ENCODE data around the gene NAV2. TPM values are rescaled to one million over a fixed set of nuclear protein-coding genes. Genes with fewer than 3 reads are reported as not detected.

The NAV2 gene
- polyA plus RNA-seq, 3 donors, result not detected

DNA sequence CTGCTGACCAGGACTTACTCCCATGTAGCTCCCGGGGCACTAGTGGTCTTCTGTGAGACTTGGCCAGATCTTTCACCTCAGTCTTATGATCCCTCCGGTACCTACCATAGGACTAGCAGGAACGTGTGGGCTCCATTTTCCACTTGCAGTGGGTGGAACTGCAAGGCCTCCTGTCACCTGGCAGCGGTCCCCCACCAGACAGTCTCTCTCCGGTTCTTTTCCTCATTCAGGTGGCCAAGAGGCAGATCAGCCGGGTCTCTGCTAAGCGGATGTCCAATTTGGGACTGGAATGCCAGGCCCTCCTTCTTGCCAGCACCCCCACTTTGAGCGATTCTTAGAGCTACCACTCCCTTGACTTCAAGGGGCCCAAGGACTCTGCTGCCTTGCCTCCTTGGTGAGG, 158.9 kb downstream of the NAV2 start:
- 71% methylated on average over 4 of the region's 8 CpGs for WGBS (ENCODE audit: insufficient coverage)
- intact Hi-C loops (cut with micrococcal nuclease), result no loop called here
- no peak overlapping the region for H3K27ac Mint-ChIP-seq
- Histone ChIP-seq H3K4me2 (replicated peaks; ENCODE audit: extremely low read depth, low read length, poor library complexity, severe bottlenecking) (no peak overlapping the region), H3K4me1 (ENCODE audit: control insufficient read depth in 1 of 2, insufficient read depth in 2 of 2, low read length in 2 of 2) (no peaks in the 10 kb centered on the region), H3K9me3 (replicated peaks in 1 of 2; ENCODE audit: control insufficient read depth in 1 of 2, insufficient read depth in 1 of 2, low read length in 2 of 2) (no peaks in the 10 kb centered on the region), H3K79me2 (ENCODE audit: insufficient read depth, low read length) (no peaks in the 10 kb centered on the region), H3K27me3 (ENCODE audit: control insufficient read depth in 2 of 2, insufficient read depth in 2 of 2, low read length in 2 of 2) (no peaks in the 10 kb centered on the region), H3K9ac (ENCODE audit: insufficient read depth, low read length, poor library complexity, severe bottlenecking) (no peak overlapping the region), H2AFZ (ENCODE audit: insufficient read depth, low read depth, low read length, poor library complexity, severe bottlenecking) (no peak overlapping the region), H3K4me3 (replicated peaks in 1 of 3; ENCODE audit: low read depth in 2 of 3, low read length in 3 of 3) (no peak overlapping the region), H3K36me3 (replicated peaks in 1 of 2; ENCODE audit: control insufficient read depth in 1 of 2, insufficient read depth in 2 of 2, low read length in 2 of 2) (no peaks in the 10 kb centered on the region), H3K27ac (ENCODE audit: low read depth in 1 of 2, low read length in 2 of 2) (no peak overlapping the region), H4K20me1 (ENCODE audit: insufficient read depth, low read length) (no peaks in the 10 kb centered on the region)
- no peaks in the 10 kb centered on the region for H3K4me1 Mint-ChIP-seq
- TF ChIP-seq CTCF (IDR thresholded peaks at IDR 0.05), result no peak
- H3K36me3 Mint-ChIP-seq, result no peaks in the 10 kb centered on the region
- no peak overlapping the region for H3K4me3 Mint-ChIP-seq
- no peak for DNase-seq
- H3K27me3 Mint-ChIP-seq (ENCODE audit: low read depth in 3 of 3), result peaks cover 0 to 2% (median 0%) of the 10 kb centered on the region in 3 donors
- peaks cover 0 to 2% (median 0%) of the 10 kb centered on the region in 7 donors for H3K9me3 Mint-ChIP-seq

GRCh38 chr11:19872512-19873145, 160.0 kb downstream of the NAV2 start:
- H3K36me3 Mint-ChIP-seq, result no peaks in the 10 kb centered on the region
- H3K27me3 Mint-ChIP-seq (ENCODE audit: low read depth in 3 of 3), result peaks cover 0 to 2% (median 2%) of the 10 kb centered on the region in 3 donors
- Histone ChIP-seq H3K9me3 (replicated peaks in 1 of 2; ENCODE audit: control insufficient read depth in 1 of 2, insufficient read depth in 1 of 2, low read length in 2 of 2) (no peaks in the 10 kb centered on the region), H3K27ac (ENCODE audit: low read depth in 1 of 2, low read length in 2 of 2) (no peak overlapping the region), H3K4me3 (replicated peaks in 1 of 3; ENCODE audit: low read depth in 2 of 3, low read length in 3 of 3) (no peak overlapping the region), H3K36me3 (replicated peaks in 1 of 2; ENCODE audit: control insufficient read depth in 1 of 2, insufficient read depth in 2 of 2, low read length in 2 of 2) (no peaks in the 10 kb centered on the region), H4K20me1 (ENCODE audit: insufficient read depth, low read length) (no peaks in the 10 kb centered on the region), H3K27me3 (ENCODE audit: control insufficient read depth in 2 of 2, insufficient read depth in 2 of 2, low read length in 2 of 2) (no peaks in the 10 kb centered on the region), H3K9ac (ENCODE audit: insufficient read depth, low read length, poor library complexity, severe bottlenecking) (no peak overlapping the region), H2AFZ (ENCODE audit: insufficient read depth, low read depth, low read length, poor library complexity, severe bottlenecking) (no peak overlapping the region), H3K4me1 (ENCODE audit: control insufficient read depth in 1 of 2, insufficient read depth in 2 of 2, low read length in 2 of 2) (no peaks in the 10 kb centered on the region), H3K79me2 (ENCODE audit: insufficient read depth, low read length) (no peaks in the 10 kb centered on the region), H3K4me2 (replicated peaks; ENCODE audit: extremely low read depth, low read length, poor library complexity, severe bottlenecking) (no peak overlapping the region)
- no peak overlapping the region for H3K27ac Mint-ChIP-seq
- intact Hi-C loops (cut with micrococcal nuclease), result no loop called here
- peaks cover 0 to 2% (median 0%) of the 10 kb centered on the region in 7 donors for H3K9me3 Mint-ChIP-seq
- WGBS (ENCODE audit: insufficient coverage), result 92% methylated on average over 4 of the region's 4 CpGs
- no peaks in the 10 kb centered on the region for H3K4me1 Mint-ChIP-seq
- no peak overlapping the region for H3K4me3 Mint-ChIP-seq
- DNase-seq, result no peak
- no peak for TF ChIP-seq CTCF (IDR thresholded peaks at IDR 0.05)

Data from CD14-positive monocyte (primary cell).